ENCODE data around the gene ENAH.

ENAH gene

DNA sequence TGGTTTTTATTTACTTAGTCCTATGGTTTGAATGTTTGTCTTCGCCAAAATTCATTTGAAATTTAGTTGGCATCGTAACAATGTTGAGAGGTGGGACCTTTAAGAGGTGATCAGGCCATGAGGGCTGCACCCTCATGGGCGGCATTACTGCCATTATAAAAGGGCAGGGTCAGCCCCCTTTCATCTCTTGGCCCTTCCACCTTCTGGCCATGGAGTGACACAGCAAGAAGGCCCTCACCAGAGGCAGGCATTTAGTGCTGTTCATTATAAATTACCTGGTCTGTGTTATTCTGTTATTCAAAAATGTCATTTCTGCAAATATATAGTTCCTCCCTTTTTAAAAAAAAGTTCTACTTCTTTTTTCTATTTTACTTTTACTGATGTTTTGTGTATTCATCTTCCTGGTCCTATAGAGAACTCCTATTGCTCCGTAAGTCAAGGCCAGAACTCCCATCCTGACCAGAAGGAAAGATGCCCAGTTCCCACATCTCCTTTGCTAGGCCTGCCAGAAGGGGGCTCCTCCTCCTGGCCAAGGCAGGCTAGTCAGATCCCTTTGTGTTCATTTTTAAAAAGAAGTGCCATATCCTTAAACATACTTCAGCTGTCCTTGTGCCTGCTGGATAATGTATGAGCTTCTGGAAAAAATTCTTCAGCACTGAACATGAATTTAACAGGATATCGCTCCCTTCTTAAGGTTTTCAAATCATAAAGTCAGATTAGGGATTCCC, 215.0 kb downstream of the ENAH start:
- DNase-seq (ENCODE audit: low read depth, low spot score), result no peak

All from activated CD4-positive, CD25-positive, alpha-beta regulatory T cell treated with anti-CD3 and anti-CD28 coated beads, Interleukin-2, amount 50 U/mL, for 16 hours (primary cell).